ENCODE data around the gene BABAM2. TPM values are rescaled to one million over a fixed set of nuclear protein-coding genes. Genes with fewer than 3 reads are reported as not detected.

The BABAM2 gene
- total and polyA plus RNA-seq, 10 of the 15 experiments (the other 5 are each of a cell fraction or from before 2014, with no cell fraction given) = 30.7 to 59.9 (median 44.5) TPM

GRCh38 chr2:28314968-28315367 lies 424.4 kb downstream of the BABAM2 start:
- intact Hi-C loops (cut with micrococcal nuclease; ENCODE audit: unreplicated experiment) = no loop called here
- CTCF ChIA-PET = no interaction called here
- Histone ChIP-seq H4K20me1 (ENCODE audit: control insufficient read depth, insufficient read depth) (no peaks in the 10 kb centered on the region; the same call in 1 of the 2 replicates), H3K9ac (ENCODE audit: control insufficient read depth, insufficient read depth, low read length) (no peak overlapping the region), H3K79me2 (ENCODE audit: control insufficient read depth, insufficient read depth, low read length) (no peaks in the 10 kb centered on the region), H3K36me3 (ENCODE audit: control insufficient read depth in 2 of 2, insufficient read depth in 2 of 2, low read length in 1 of 2) (no peaks in the 10 kb centered on the region), H3K27ac (ENCODE audit: control insufficient read depth, insufficient read depth) (no peak overlapping the region), H2AFZ (ENCODE audit: control insufficient read depth, low read depth, low read length) (no peak overlapping the region), H3K9me3 (replicated peaks; ENCODE audit: control insufficient read depth, insufficient read depth, low read length) (no peaks in the 10 kb centered on the region), H3K27me3 (replicated peaks in 1 of 2; ENCODE audit: control insufficient read depth in 2 of 2, insufficient read depth in 2 of 2, low read length in 1 of 2) (no peaks in the 10 kb centered on the region), H3K4me2 (ENCODE audit: control insufficient read depth, insufficient read depth) (no peak overlapping the region), H3K4me3 (no peak overlapping the region), H3K4me1 (ENCODE audit: control insufficient read depth, insufficient read depth, low read length) (no peaks in the 10 kb centered on the region)
- RAD21 ChIA-PET (ENCODE audit: unreplicated experiment) = no interaction called here
- TF ChIP-seq ATF7 (IDR thresholded peaks at IDR 0.05; ENCODE audit: low read depth) (no peak), ELK1 (IDR thresholded peaks at IDR 0.05; ENCODE audit: low read depth, low read length) (no peak), ZSCAN29 (IDR thresholded peaks at IDR 0.05) (no peak), ETV6 (conservative IDR thresholded peaks at IDR 0.05 in 1 of 2, IDR thresholded peaks at IDR 0.05 in 1 of 2; ENCODE audit: borderline replicate concordance in 1 of 2, low read depth in 1 of 2) (no peak), FOXM1 (IDR thresholded peaks at IDR 0.05; ENCODE audit: low read depth, low read length) (no peak), REST (IDR thresholded peaks at IDR 0.05; ENCODE audit: low read depth, low read length) (no peak), NBN (IDR thresholded peaks at IDR 0.05) (no peak), GATAD2B (conservative IDR thresholded peaks at IDR 0.05; ENCODE audit: low read depth) (no peak), RBBP5 (conservative IDR thresholded peaks at IDR 0.05) (no peak)
- in situ Hi-C loops (cut with MboI) = no loop called here
- no TSS peak for BruUV-seq (replicated peaks)
- ATAC-seq = no peak
- SMC1A ChIA-PET (ENCODE audit: uncharacterized antibody, unreplicated experiment) = no interaction called here
- FAIRE-seq = no peak
- POLR2A ChIA-PET = no interaction called here
- no peak for DNase-seq (ENCODE audit: low read depth, low spot score)
